ENCODE measurements around the gene KIF23.
A peak's percentile ranks its signal among the peaks of the same experiment; 100 is the strongest.

KIF23 gene

GRCh38 chr15:69466733-69467132 is 52.6 kb downstream of the KIF23 start:
- no peak for DNase-seq (ENCODE audit: low spot score)

GRCh38 chr15:69467636-69468035 is 53.5 kb downstream of the KIF23 start:
- no peak for DNase-seq (ENCODE audit: low spot score)

GRCh38 chr15:69468241-69469121 is 54.3 kb downstream of the KIF23 start:
- DNase-seq (ENCODE audit: low spot score) = peak; percentile 83

- no peak for DNase-seq (ENCODE audit: low spot score)
Observed at GRCh38 chr15:69469467-69470201, 55.5 kb downstream of the KIF23 start.

GRCh38 chr15:69472046-69472445 is 57.9 kb downstream of the KIF23 start:
- DNase-seq (ENCODE audit: low spot score) = no peak

- no peak for DNase-seq (ENCODE audit: low spot score)
Observed at GRCh38 chr15:69472562-69472961, 58.4 kb downstream of the KIF23 start.

GRCh38 chr15:69474291-69474690 is 60.1 kb downstream of the KIF23 start:
- no peak for DNase-seq (ENCODE audit: low spot score)

GRCh38 chr15:69474846-69475455 is 60.8 kb downstream of the KIF23 start:
- DNase-seq (ENCODE audit: low spot score) = no peak

GRCh38 chr15:69475769-69476358 is 61.7 kb downstream of the KIF23 start:
- DNase-seq (ENCODE audit: low spot score) = peak; percentile 73

GRCh38 chr15:69476704-69477473 is 62.7 kb downstream of the KIF23 start:
- DNase-seq (ENCODE audit: low spot score) = no peak

- no peak for DNase-seq (ENCODE audit: low spot score)
Observed at GRCh38 chr15:69478259-69478781, 64.2 kb downstream of the KIF23 start.

GRCh38 chr15:69479081-69479480 is 64.9 kb downstream of the KIF23 start:
- no peak for DNase-seq (ENCODE audit: low spot score)

- DNase-seq (ENCODE audit: low spot score) = no peak
Observed at GRCh38 chr15:69479971-69480370, 65.8 kb downstream of the KIF23 start.

GRCh38 chr15:69480932-69481331 is 66.8 kb downstream of the KIF23 start:
- no peak for DNase-seq (ENCODE audit: low spot score)

- no peak for DNase-seq (ENCODE audit: low spot score)
Observed at GRCh38 chr15:69482686-69483256, 68.6 kb downstream of the KIF23 start.

GRCh38 chr15:69484837-69485236 is 70.7 kb downstream of the KIF23 start:
- no peak for DNase-seq (ENCODE audit: low spot score)

- no peak for DNase-seq (ENCODE audit: low spot score)
Observed at GRCh38 chr15:69486481-69487110, 72.4 kb downstream of the KIF23 start.

GRCh38 chr15:69489073-69489571 is 75.0 kb downstream of the KIF23 start:
- no peak for DNase-seq (ENCODE audit: low spot score)

GRCh38 chr15:69490356-69491037 is 76.3 kb downstream of the KIF23 start:
- no peak for DNase-seq (ENCODE audit: low spot score)

GRCh38 chr15:69491038-69491505 is 76.9 kb downstream of the KIF23 start:
- no peak for DNase-seq (ENCODE audit: low spot score)
